SH-SY5Y (cell line): Measurements from ENCODE around the gene FGGY.

ENCODE experiments used
- GATA2 ChIP-seq: IDR thresholded peaks from 2 replicates; pipeline ENCODE4 v1.6.1; 2011; ENCODE audit warnings: mild to moderate bottlenecking, low read depth, low read length
- GATA3 ChIP-seq: IDR thresholded peaks from 2 replicates; pipeline ENCODE4 v1.6.1; 2011; ENCODE audit warnings: low read depth, mild to moderate bottlenecking, low read length, moderate library complexity

GRCh38 chr1:59751004-59751395, 454.1 kb downstream of the FGGY start:
- TF ChIP-seq GATA2 (no peak), GATA3 (no peak)
